GM04503 (cell line): ENCODE results near the gene PFN1.
"Not testable (repeated sequence)": the region's sequence is repeated elsewhere in the genome, so short reads cannot be mapped to it uniquely, and the experiment has no call there.

Source experiments
- DNase-seq: peaks from one replicate; pipeline ENCODE4 v3.0.0-alpha.2; 2012; ENCODE audit warnings: low read depth

The PFN1 gene

GRCh38 chr17:4921320-4921719 lies 27.0 kb downstream of the PFN1 start:
- no peak for DNase-seq

GRCh38 chr17:4920351-4921048 lies 27.8 kb downstream of the PFN1 start:
- DNase-seq, result no peak

- no peak for DNase-seq
Observed at GRCh38 chr17:4919511-4920047, 28.8 kb downstream of the PFN1 start.

- not testable (repeated sequence) for DNase-seq
Observed at GRCh38 chr17:4914551-4914950, 33.8 kb downstream of the PFN1 start.

GRCh38 chr17:4913994-4914393 lies 34.3 kb downstream of the PFN1 start:
- no peak for DNase-seq

GRCh38 chr17:4908711-4909496 lies 39.4 kb downstream of the PFN1 start:
- peak; percentile 81 for DNase-seq

GRCh38 chr17:4908301-4908700 lies 40.0 kb downstream of the PFN1 start:
- no peak for DNase-seq

GRCh38 chr17:4906642-4907041 lies 41.7 kb downstream of the PFN1 start:
- not testable (repeated sequence) for DNase-seq

GRCh38 chr17:4903051-4903818 lies 45.1 kb downstream of the PFN1 start, which contains the start of gene CHRNE:
Gene CHRNE, minus strand, starts transcription at chr17:4903098. Its CDS starts 35 bp downstream, at chr17:4903063.
- no peak for DNase-seq

GRCh38 chr17:4902540-4902939 lies 45.8 kb downstream of the PFN1 start:
- no peak for DNase-seq

- DNase-seq, result no peak
Observed at GRCh38 chr17:4901648-4902344, 46.5 kb downstream of the PFN1 start.

GRCh38 chr17:4901108-4901647 lies 47.2 kb downstream of the PFN1 start:
- no peak for DNase-seq

GRCh38 chr17:4900231-4901107 lies 47.9 kb downstream of the PFN1 start:
- no peak for DNase-seq

- DNase-seq, result no peak
Observed at GRCh38 chr17:4899341-4900230, 48.7 kb downstream of the PFN1 start, which contains the start of gene C17orf107. Gene C17orf107, plus strand, starts transcription at chr17:4899536. Its CDS starts 227 bp downstream, at chr17:4899763.

- DNase-seq, result no peak
Observed at GRCh38 chr17:4898927-4899326, 49.4 kb downstream of the PFN1 start.

GRCh38 chr17:4898351-4898750 lies 50.0 kb downstream of the PFN1 start:
- DNase-seq, result no peak

GRCh38 chr17:4897785-4898184 lies 50.5 kb downstream of the PFN1 start:
- DNase-seq, result no peak

- no peak for DNase-seq
Observed at GRCh38 chr17:4897198-4897687, 51.1 kb downstream of the PFN1 start.
